Measurements from ENCODE around the gene SAA4.

DNA sequence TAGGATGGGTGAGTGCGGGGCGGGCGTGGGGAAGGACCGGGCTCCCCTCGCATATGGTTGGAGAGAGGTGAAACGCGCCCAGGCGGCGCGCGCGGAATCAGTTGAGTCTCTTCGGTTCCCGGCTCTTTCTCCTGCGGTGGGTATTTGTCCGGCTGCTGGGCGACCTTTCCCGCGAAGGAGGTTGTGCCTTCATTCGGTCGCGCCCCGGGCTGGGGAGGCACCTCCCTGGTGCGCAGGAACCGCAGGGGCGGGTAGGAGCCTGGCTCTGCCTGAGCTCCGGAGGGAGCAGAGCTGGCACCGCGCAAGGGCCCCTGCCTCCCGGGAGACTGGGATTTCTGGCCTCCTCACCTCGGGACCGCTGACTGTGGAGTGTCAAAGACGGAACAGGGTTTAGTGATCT is 27.5 kb downstream of the SAA4 start:
- no peak for TF ChIP-seq POLR2AphosphoS5 (IDR thresholded peaks at IDR 0.05; ENCODE audit: control insufficient read depth, insufficient read depth, low read depth, low read length)
- TF ChIP-seq, protein P1, sequence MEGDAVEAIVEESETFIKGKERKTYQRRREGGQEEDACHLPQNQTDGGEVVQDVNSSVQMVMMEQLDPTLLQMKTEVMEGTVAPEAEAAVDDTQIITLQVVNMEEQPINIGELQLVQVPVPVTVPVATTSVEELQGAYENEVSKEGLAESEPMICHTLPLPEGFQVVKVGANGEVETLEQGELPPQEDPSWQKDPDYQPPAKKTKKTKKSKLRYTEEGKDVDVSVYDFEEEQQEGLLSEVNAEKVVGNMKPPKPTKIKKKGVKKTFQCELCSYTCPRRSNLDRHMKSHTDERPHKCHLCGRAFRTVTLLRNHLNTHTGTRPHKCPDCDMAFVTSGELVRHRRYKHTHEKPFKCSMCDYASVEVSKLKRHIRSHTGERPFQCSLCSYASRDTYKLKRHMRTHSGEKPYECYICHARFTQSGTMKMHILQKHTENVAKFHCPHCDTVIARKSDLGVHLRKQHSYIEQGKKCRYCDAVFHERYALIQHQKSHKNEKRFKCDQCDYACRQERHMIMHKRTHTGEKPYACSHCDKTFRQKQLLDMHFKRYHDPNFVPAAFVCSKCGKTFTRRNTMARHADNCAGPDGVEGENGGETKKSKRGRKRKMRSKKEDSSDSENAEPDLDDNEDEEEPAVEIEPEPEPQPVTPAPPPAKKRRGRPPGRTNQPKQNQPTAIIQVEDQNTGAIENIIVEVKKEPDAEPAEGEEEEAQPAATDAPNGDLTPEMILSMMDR (IDR thresholded peaks at IDR 0.05 in 2 of 3, conservative IDR thresholded peaks at IDR 0.05 in 1 of 3; ENCODE audit: insufficient read depth in 2 of 3, low read depth in 1 of 3, low read length in 3 of 3): no peak

Measured in K562 (cell line).